Panc1 (cell line): ENCODE results near the gene PANK4. TPM values are rescaled to one million over a fixed set of nuclear protein-coding genes. Genes with fewer than 3 reads are reported as not detected.
A peak's percentile ranks its signal among the peaks of the same experiment; 100 is the strongest.
"Not testable (repeated sequence)": the region's sequence is repeated elsewhere in the genome, so short reads cannot be mapped to it uniquely, and the experiment has no call there.

Experiments
- ATAC-seq: fragments of 200-7000 bp; cut with Tn5 transposase; 2 replicates; pipeline ENCODE4 v1.9.1; 2020; ENCODE audit warnings: mild to moderate bottlenecking, moderate library complexity
- BruUV-seq: library from RNA; stranded (reverse); fragments of 400-500 nt; replicated peaks from 2 replicates; lab custom pipeline; 2021; lab: Mats Ljungman, UMichigan
- CTCF ChIA-PET: fragments of 300-600 bp; sonication (Branson Sonifier 250); formaldehyde crosslinking; loops from one replicate; lab custom pipeline; 2022; ENCODE audit warnings: antibody characterized with exemption; lab: Charles Lee
- POLR2A ChIA-PET: fragments of 300-600 bp; sonication (Branson Sonifier 250); formaldehyde crosslinking; loops from one replicate; lab custom pipeline; 2022; ENCODE audit warnings: antibody characterized with exemption; lab: Charles Lee
- DNase-seq: peaks from one replicate; pipeline ENCODE4 v3.0.0-alpha.2; 2010; ENCODE audit warnings: low read depth, low spot score
- H3K27ac ChIP-seq: 2 replicates; pipeline ENCODE4 v1.5.1; 2011; ENCODE audit warnings: mild to moderate bottlenecking, low read length, inconsistent platforms
- H3K27me3 ChIP-seq: fragments of 200-500 bp; sonication (Bioruptor generic); 2 replicates; pipeline ENCODE4 v1.6.0; 2014; ENCODE audit warnings: low read length, inconsistent platforms; ENCODE audit not compliant: control insufficient read depth, insufficient read depth
- H3K36me3 ChIP-seq: fragments of 200-500 bp; sonication (Bioruptor generic); 2 replicates; pipeline ENCODE4 v1.5.1; 2014; ENCODE audit warnings: inconsistent platforms, mild to moderate bottlenecking, low read length, moderate library complexity; ENCODE audit not compliant: control insufficient read depth, insufficient read depth
- H3K4me1 ChIP-seq: 2 replicates; pipeline ENCODE4 v1.5.1; 2011; ENCODE audit warnings: inconsistent platforms, mild to moderate bottlenecking, low read length, moderate library complexity; ENCODE audit not compliant: control insufficient read depth, insufficient read depth
- H3K4me3 ChIP-seq, 2 experiments: 2 replicates each; pipeline ENCODE4 v1.5.1; 2011 to 2012; ENCODE audit warnings: low read depth in 2 of 2, low read length in 2 of 2, mild to moderate bottlenecking in 2 of 2, inconsistent platforms in 1 of 2, moderate library complexity in 1 of 2
- H3K9me3 ChIP-seq: fragments of 200-500 bp; sonication (Bioruptor generic); 2 replicates; pipeline ENCODE4 v1.5.1; 2014; ENCODE audit warnings: low read depth, mild to moderate bottlenecking, inconsistent platforms, low read length, moderate library complexity; ENCODE audit not compliant: control insufficient read depth, insufficient read depth
- POLR2AphosphoS5 ChIP-seq: IDR thresholded peaks from 2 replicates; pipeline ENCODE4 v1.6.1; 2012; ENCODE audit warnings: mild to moderate bottlenecking, low read depth, low read length, moderate library complexity
- SIN3A ChIP-seq: IDR thresholded peaks from 2 replicates; pipeline ENCODE4 v1.6.1; 2012; ENCODE audit warnings: low read depth, mild to moderate bottlenecking, low read length, moderate library complexity, borderline replicate concordance; ENCODE audit not compliant: insufficient read depth
- TCF7L2 ChIP-seq: IDR thresholded peaks from 2 replicates; pipeline ENCODE4 v1.6.1; 2011; ENCODE audit warnings: mild to moderate bottlenecking, low read depth, low read length, inconsistent platforms
- in situ Hi-C: cut with HindIII; loops from 2 replicates; pipeline ENCODE4 v1.10.0; 2016; ENCODE audit warnings: low sequenced_read_pairs, low pct_unique_long_range_greater_than_20kb
- intact Hi-C: fragments of 100-400 bp; cut with micrococcal nuclease; formaldehyde crosslinking; loops from one replicate; pipeline ENCODE4 v1.10.0; 2022; ENCODE audit not compliant: unreplicated experiment
- total RNA-seq: library from RNA; stranded (reverse); gene quantifications from one replicate; pipeline ENCODE4 v1.2.1, GENCODE V29; 2021; ENCODE audit not compliant: unreplicated experiment
- TF ChIP-seq, protein P1 (sequence below), 2 experiments: IDR thresholded peaks; 2 replicates each; pipeline ENCODE4 v1.6.1; 2011 to 2012; ENCODE audit warnings: low read depth in 2 of 2, control low read depth in 1 of 2, low read length in 1 of 2, mild to moderate bottlenecking in 1 of 2, moderate library complexity in 1 of 2; ENCODE audit not compliant: insufficient read depth in 1 of 2
- TF ChIP-seq, protein P2 (sequence below): fragments of 450-650 bp; IDR thresholded peaks from 2 replicates; pipeline ENCODE4 v1.5.1; 2017; ENCODE audit warnings: mild to moderate bottlenecking

PANK4 gene
- total RNA-seq, 1 experiment from 2014 or later = 35.9 TPM

DNA sequence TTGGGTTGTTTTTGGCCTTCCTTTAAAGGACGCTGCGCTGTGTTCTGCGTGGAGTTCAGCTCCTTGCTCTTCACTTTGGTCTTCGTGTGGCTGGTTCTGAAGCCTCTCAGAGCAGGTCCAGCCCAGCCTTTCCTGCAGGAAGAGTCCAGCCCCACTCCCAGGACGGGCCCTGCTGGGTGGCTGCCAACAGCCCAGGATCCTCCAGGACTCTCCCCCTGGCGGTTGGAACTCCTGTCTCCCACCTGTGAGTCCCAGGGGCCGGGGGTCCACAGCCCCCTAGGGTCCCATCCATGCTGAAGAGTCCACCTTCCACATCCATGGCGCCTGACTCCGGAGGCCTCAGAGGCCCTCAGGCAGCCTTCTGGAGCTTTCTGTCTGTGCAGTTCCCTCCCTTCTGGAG, 25.1 kb upstream of the PANK4 start:
- DNase-seq, H3K36me3 ChIP-seq, CTCF ChIA-PET, ATAC-seq, in situ Hi-C loops, H3K27ac ChIP-seq, H3K4me3 ChIP-seq, POLR2A ChIA-PET, H3K27me3 ChIP-seq, intact Hi-C loops, H3K9me3 ChIP-seq, BruUV-seq: not testable (repeated sequence)
- H3K4me1 ChIP-seq = peaks cover 25% of the 10 kb centered on the region

- H3K27me3 ChIP-seq, H3K27ac ChIP-seq, DNase-seq, H3K36me3 ChIP-seq, intact Hi-C loops, H3K9me3 ChIP-seq, in situ Hi-C loops, POLR2A ChIA-PET, ATAC-seq, H3K4me3 ChIP-seq, BruUV-seq: not testable (repeated sequence)
- H3K4me1 ChIP-seq = peaks cover 23% of the 10 kb centered on the region
- CTCF ChIA-PET = interaction anchor here (0.6 kb wide), 1 partner anchor 50 kb away, joined by 4 read pairs; no protein-coding TSS in a partner anchor
Measured at GRCh38 chr1:2550309-2550861, 24.0 kb upstream of the PANK4 start.

GRCh38 chr1:2549367-2550029, 23.1 kb upstream of the PANK4 start:
- H3K27me3 ChIP-seq, H3K36me3 ChIP-seq, H3K4me3 ChIP-seq, POLR2A ChIA-PET, ATAC-seq, H3K9me3 ChIP-seq, in situ Hi-C loops, DNase-seq, BruUV-seq: not testable (repeated sequence)
- Histone ChIP-seq H3K4me1 (peaks cover 32% of the 10 kb centered on the region), H3K27ac (peak overlapping the region; percentile 79)
- CTCF ChIA-PET = interaction anchor here (0.6 to 0.7 kb wide), 3 partner anchors 14 to 49 kb away, joined by 3 to 5 read pairs (median 4); no protein-coding TSS in a partner anchor
- intact Hi-C loops = loop anchor here (10.0 kb wide), 1 partner anchor 85 kb away; no protein-coding TSS in a partner anchor

GRCh38 chr1:2548068-2548589, 21.7 kb upstream of the PANK4 start:
- no peak for DNase-seq
- Histone ChIP-seq H3K36me3 (no peaks in the 10 kb centered on the region), H3K27ac (peak overlapping the region; percentile 79), H3K4me1 (peaks cover 46% of the 10 kb centered on the region), H3K27me3 (no peaks in the 10 kb centered on the region), H3K9me3 (no peaks in the 10 kb centered on the region), H3K4me3 (peak overlapping the region; percentile 60 to 76; a peak in 3 of 4 replicates)
- peak; percentile 54 for ATAC-seq
- in situ Hi-C loops (no loop called here), intact Hi-C loops (loop anchor here (10.0 kb wide), 1 partner anchor 83 kb away; no protein-coding TSS in a partner anchor)
- ChIA-PET POLR2A (interaction anchor here (0.6 kb wide), 2 partner anchors 53 to 1125 kb away, joined by 5 read pairs; no protein-coding TSS in a partner anchor), CTCF (interaction anchor here (0.6 to 1.8 kb wide), 4 partner anchors 78 to 141 kb away, joined by 3 to 7 read pairs (median 3); no protein-coding TSS in a partner anchor)
- TF ChIP-seq, protein P1, sequence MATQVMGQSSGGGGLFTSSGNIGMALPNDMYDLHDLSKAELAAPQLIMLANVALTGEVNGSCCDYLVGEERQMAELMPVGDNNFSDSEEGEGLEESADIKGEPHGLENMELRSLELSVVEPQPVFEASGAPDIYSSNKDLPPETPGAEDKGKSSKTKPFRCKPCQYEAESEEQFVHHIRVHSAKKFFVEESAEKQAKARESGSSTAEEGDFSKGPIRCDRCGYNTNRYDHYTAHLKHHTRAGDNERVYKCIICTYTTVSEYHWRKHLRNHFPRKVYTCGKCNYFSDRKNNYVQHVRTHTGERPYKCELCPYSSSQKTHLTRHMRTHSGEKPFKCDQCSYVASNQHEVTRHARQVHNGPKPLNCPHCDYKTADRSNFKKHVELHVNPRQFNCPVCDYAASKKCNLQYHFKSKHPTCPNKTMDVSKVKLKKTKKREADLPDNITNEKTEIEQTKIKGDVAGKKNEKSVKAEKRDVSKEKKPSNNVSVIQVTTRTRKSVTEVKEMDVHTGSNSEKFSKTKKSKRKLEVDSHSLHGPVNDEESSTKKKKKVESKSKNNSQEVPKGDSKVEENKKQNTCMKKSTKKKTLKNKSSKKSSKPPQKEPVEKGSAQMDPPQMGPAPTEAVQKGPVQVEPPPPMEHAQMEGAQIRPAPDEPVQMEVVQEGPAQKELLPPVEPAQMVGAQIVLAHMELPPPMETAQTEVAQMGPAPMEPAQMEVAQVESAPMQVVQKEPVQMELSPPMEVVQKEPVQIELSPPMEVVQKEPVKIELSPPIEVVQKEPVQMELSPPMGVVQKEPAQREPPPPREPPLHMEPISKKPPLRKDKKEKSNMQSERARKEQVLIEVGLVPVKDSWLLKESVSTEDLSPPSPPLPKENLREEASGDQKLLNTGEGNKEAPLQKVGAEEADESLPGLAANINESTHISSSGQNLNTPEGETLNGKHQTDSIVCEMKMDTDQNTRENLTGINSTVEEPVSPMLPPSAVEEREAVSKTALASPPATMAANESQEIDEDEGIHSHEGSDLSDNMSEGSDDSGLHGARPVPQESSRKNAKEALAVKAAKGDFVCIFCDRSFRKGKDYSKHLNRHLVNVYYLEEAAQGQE (IDR thresholded peaks at IDR 0.05; ENCODE audit: insufficient read depth in 1 of 2, low read depth in 2 of 2, low read length in 1 of 2) = 0 out of 4 replicates have a peak, but pooled peaks of 1 of the 2 experiments have one; percentile 40
- TF ChIP-seq SIN3A (no peak), TCF7L2 (no peak), POLR2AphosphoS5 (no peak; the same call in 1 of the 2 replicates)
- TF ChIP-seq, protein P2, sequence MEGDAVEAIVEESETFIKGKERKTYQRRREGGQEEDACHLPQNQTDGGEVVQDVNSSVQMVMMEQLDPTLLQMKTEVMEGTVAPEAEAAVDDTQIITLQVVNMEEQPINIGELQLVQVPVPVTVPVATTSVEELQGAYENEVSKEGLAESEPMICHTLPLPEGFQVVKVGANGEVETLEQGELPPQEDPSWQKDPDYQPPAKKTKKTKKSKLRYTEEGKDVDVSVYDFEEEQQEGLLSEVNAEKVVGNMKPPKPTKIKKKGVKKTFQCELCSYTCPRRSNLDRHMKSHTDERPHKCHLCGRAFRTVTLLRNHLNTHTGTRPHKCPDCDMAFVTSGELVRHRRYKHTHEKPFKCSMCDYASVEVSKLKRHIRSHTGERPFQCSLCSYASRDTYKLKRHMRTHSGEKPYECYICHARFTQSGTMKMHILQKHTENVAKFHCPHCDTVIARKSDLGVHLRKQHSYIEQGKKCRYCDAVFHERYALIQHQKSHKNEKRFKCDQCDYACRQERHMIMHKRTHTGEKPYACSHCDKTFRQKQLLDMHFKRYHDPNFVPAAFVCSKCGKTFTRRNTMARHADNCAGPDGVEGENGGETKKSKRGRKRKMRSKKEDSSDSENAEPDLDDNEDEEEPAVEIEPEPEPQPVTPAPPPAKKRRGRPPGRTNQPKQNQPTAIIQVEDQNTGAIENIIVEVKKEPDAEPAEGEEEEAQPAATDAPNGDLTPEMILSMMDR = peak; percentile 97
- BruUV-seq = no TSS peak
